Caco-2 (cell line): ENCODE results near the gene OR2V2. TPM values are rescaled to one million over a fixed set of nuclear protein-coding genes. Genes with fewer than 3 reads are reported as not detected.

ENCODE experiments used
- BruUV-seq: library from RNA; stranded (reverse); fragments of 400-500 nt; replicated peaks from 2 replicates; lab custom pipeline; 2021; lab: Mats Ljungman, UMichigan
- CTCF ChIA-PET: fragments of 300-600 bp; sonication (Branson Sonifier 250); formaldehyde crosslinking; loops from one replicate; lab custom pipeline; 2022; ENCODE audit warnings: antibody characterized with exemption; lab: Charles Lee
- POLR2A ChIA-PET: fragments of 300-600 bp; sonication (Branson Sonifier 250); formaldehyde crosslinking; loops from one replicate; lab custom pipeline; 2022; ENCODE audit warnings: antibody characterized with exemption; lab: Charles Lee
- DNase-seq, 2 experiments: peaks; one replicate each; pipeline versions ENCODE4 v3.0.0 to v3.0.0-alpha.2; 2020 to 2022
- H3K27me3 ChIP-seq: replicated peaks from 2 replicates; pipeline ENCODE4 v1.6.0; 2011; ENCODE audit warnings: low read length; ENCODE audit not compliant: control insufficient read depth, insufficient read depth
- H3K36me3 ChIP-seq: 2 replicates; pipeline ENCODE4 v1.5.1; 2011; ENCODE audit warnings: low read length; ENCODE audit not compliant: control insufficient read depth, insufficient read depth
- H3K4me1 ChIP-seq: fragments of 250-450 bp; sonication (Bioruptor Pico); 2 replicates; pipeline ENCODE4 v1.5.1; 2020; ENCODE audit warnings: mild to moderate bottlenecking
- H3K4me3 ChIP-seq: 2 replicates; pipeline ENCODE4 v1.5.1; 2011; ENCODE audit warnings: low read depth, mild to moderate bottlenecking, control low read depth, low read length
- H3K9me3 ChIP-seq: fragments of 250-450 bp; sonication (Bioruptor Pico); 2 replicates; pipeline ENCODE4 v1.5.1; 2020; ENCODE audit warnings: mild to moderate bottlenecking, moderate library complexity
- H3K27ac Mint-ChIP-seq: one replicate; pipeline ENCODE4 v1.8.0; 2022; ENCODE audit warnings: mixed read lengths; ENCODE audit not compliant: unreplicated experiment
- H3K27me3 Mint-ChIP-seq: one replicate; pipeline ENCODE4 v1.8.0; 2022; ENCODE audit warnings: mixed read lengths; ENCODE audit not compliant: insufficient read depth, unreplicated experiment
- H3K36me3 Mint-ChIP-seq: one replicate; pipeline ENCODE4 v1.8.0; 2022; ENCODE audit warnings: mild to moderate bottlenecking, mixed read lengths; ENCODE audit not compliant: insufficient read depth, unreplicated experiment
- H3K4me1 Mint-ChIP-seq: one replicate; pipeline ENCODE4 v1.8.0; 2022; ENCODE audit warnings: low read depth, mixed read lengths; ENCODE audit not compliant: unreplicated experiment
- H3K4me3 Mint-ChIP-seq: one replicate; pipeline ENCODE4 v1.8.0; 2022; ENCODE audit warnings: mild to moderate bottlenecking, moderate library complexity, mixed read lengths; ENCODE audit not compliant: unreplicated experiment
- H3K9me3 Mint-ChIP-seq: one replicate; pipeline ENCODE4 v1.8.0; 2022; ENCODE audit warnings: mixed read lengths; ENCODE audit not compliant: unreplicated experiment
- intact Hi-C: fragments of 100-400 bp; cut with micrococcal nuclease; formaldehyde crosslinking; loops from one replicate; pipeline ENCODE4 v1.10.0; 2022; ENCODE audit not compliant: unreplicated experiment
- total RNA-seq: library from RNA; stranded (reverse); gene quantifications from 2 replicates; pipeline ENCODE4 v1.2.3, GENCODE V29; 2022
- TF ChIP-seq, protein P1 (sequence below), 2 experiments: fragments of 200-600 bp in 1 of 2; IDR thresholded peaks; 1 replicate in 1 of 2; 2 replicates in 1 of 2; pipeline versions ENCODE4 v1.5.1 to v1.8.0; 2011 to 2022; ENCODE audit warnings: antibody characterized with exemption in 1 of 2, control low read depth in 1 of 2, inconsistent platforms in 1 of 2, low read depth in 1 of 2, low read length in 1 of 2, mild to moderate bottlenecking in 1 of 2, moderate library complexity in 1 of 2; ENCODE audit not compliant: insufficient read depth in 1 of 2, severe bottlenecking in 1 of 2, unreplicated experiment in 1 of 2

Gene OR2V2
- total RNA-seq, 1 experiment from 2014 or later = not detected

DNA sequence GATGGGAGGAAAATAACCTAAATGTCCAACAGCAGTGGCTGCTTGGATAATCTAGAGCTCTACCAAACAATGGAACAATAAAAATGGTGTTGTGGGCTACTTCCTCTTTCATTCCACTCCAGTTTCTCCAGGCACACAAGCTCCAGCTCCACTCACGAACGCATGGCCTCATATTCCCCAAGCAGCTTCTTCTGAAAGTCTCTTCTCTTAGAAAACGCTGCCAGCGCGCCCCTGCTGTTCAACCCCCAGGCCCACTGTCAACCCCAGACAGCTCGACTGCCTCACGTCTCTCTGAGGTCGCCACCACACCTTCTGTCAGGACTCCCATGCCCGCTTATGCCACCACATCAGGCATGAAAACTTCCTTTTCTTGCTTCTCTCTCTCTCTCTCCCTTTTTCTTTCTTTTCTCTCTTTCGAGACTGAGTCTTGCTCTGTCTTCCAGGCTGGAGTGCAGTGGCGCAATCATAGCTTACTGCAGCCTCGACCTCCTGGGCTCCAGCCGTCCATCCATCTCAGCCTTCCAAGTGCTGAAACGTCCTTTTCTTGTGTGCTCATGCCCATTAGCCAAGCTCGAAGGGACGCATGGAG, 16.2 kb downstream of the OR2V2 start:
- peaks cover 15% of the 10 kb centered on the region for H3K4me1 ChIP-seq
- Mint-ChIP-seq H3K9me3 (no peaks in the 10 kb centered on the region), H3K27me3 (no peaks in the 10 kb centered on the region), H3K4me1 (peaks cover 7% of the 10 kb centered on the region), H3K27ac (no peak overlapping the region), H3K36me3 (peaks cover 4% of the 10 kb centered on the region), H3K4me3 (no peak overlapping the region)
- DNase-seq = no peak
- no peaks in the 10 kb centered on the region for H3K9me3 ChIP-seq
- ChIA-PET POLR2A (no interaction called here), CTCF (no interaction called here)
- intact Hi-C loops = no loop called here
- H3K4me3 ChIP-seq = no peak overlapping the region
- no peaks in the 10 kb centered on the region for H3K27me3 ChIP-seq
- H3K36me3 ChIP-seq = no peaks in the 10 kb centered on the region
- TF ChIP-seq, protein P1, sequence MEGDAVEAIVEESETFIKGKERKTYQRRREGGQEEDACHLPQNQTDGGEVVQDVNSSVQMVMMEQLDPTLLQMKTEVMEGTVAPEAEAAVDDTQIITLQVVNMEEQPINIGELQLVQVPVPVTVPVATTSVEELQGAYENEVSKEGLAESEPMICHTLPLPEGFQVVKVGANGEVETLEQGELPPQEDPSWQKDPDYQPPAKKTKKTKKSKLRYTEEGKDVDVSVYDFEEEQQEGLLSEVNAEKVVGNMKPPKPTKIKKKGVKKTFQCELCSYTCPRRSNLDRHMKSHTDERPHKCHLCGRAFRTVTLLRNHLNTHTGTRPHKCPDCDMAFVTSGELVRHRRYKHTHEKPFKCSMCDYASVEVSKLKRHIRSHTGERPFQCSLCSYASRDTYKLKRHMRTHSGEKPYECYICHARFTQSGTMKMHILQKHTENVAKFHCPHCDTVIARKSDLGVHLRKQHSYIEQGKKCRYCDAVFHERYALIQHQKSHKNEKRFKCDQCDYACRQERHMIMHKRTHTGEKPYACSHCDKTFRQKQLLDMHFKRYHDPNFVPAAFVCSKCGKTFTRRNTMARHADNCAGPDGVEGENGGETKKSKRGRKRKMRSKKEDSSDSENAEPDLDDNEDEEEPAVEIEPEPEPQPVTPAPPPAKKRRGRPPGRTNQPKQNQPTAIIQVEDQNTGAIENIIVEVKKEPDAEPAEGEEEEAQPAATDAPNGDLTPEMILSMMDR (IDR thresholded peaks at IDR 0.05; ENCODE audit: insufficient read depth in 1 of 2, low read depth in 1 of 2, low read length in 1 of 2, severe bottlenecking in 1 of 2, unreplicated experiment in 1 of 2) = no peak
- no TSS peak for BruUV-seq

DNA sequence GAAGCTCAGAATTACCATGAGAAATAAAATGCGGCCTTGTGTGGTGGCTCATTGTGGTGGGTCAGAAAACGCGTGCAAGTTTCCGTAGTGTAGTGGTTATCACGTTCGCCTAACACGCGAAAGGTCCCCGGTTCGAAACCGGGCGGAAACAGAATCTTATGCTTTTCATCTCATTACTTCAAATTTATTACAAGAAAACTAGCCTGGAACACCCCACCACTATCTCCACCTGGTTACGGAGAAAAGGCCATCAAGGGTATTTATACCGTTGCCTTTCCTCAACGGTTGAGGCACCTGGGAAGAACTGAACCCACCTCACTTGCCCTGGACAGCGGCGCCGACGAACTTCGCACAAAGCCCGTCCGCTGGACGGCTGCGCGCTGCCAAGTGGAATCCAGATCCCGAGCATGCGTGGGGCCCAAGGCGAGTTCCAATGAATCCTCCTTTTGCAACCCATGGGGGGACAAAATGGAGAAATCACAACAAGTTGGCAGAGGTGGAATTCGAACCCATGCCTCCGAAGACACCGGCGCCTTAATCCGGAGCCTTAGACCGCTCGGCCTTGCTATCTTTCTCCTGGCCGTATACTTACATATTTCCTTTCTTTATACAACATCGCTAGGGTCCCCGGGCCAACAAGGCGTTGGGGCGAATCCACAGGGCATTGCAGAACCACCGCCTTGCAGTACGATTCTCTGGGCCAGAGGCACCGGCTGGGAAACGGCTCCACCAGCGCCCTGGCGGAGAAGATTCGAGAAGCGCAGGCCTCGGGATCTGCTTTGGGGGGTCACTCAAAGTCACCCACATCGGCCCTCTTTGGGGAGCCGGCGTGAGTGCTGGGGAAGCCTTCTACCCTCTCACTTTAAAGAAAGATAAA, 16.9 kb downstream of the OR2V2 start:
- H3K4me1 Mint-ChIP-seq = peaks cover 10% of the 10 kb centered on the region
- intact Hi-C loops = no loop called here
- POLR2A ChIA-PET = no interaction called here
- Histone ChIP-seq H3K36me3 (no peaks in the 10 kb centered on the region), H3K9me3 (no peaks in the 10 kb centered on the region), H3K27me3 (no peaks in the 10 kb centered on the region), H3K4me1 (peaks cover 15% of the 10 kb centered on the region), H3K4me3 (no peak overlapping the region)
- TF ChIP-seq, protein P1 (IDR thresholded peaks at IDR 0.05; ENCODE audit: insufficient read depth in 1 of 2, low read depth in 1 of 2, low read length in 1 of 2, severe bottlenecking in 1 of 2, unreplicated experiment in 1 of 2) = no peak
- H3K27ac Mint-ChIP-seq = no peak overlapping the region
- no peak overlapping the region for H3K4me3 Mint-ChIP-seq
- no TSS peak for BruUV-seq
- H3K36me3 Mint-ChIP-seq = peaks cover 5% of the 10 kb centered on the region
- peaks cover 3% of the 10 kb centered on the region for H3K27me3 Mint-ChIP-seq
- H3K9me3 Mint-ChIP-seq = no peaks in the 10 kb centered on the region
- CTCF ChIA-PET = no interaction called here
- DNase-seq = no peak

DNA sequence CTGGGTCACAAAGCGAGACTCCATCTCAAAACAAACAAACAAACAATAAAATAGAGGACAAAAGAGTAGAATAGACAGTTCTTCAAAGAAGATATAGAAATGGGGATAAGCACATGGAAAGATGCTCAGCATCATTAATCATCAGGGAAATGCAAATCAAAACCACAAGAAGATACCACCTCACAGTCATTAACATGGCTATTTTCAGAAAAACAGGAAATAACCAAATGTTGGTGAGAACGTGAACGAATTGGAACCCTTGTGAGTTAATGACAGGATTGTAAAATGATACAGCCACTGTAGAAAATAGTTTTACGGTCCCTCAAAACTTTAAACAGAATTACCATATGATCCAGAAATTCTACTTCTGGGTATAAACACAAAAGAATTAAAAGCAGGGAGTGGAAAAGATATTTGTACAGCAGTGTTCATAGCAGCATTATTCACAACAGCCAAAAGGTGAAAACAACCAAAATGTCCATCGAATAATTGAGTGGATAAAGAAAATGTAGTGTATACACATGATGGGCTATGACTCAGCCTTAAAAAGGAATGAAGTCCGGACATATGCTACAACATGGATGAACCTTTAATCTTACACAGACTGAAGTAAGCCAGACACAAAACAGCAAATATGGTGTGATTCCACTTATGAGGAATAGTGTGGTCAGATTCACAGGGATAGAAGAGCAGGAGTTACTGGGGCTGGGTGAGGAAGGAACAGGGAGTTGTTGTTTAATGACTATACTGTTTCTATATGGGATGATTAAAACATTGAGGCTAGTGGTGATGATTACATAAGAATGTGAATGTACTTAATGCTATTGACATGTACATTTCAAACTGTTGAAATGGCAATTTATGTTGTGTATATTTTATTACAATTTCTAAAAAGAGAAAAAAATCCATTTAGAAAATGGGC, 19.7 kb downstream of the OR2V2 start:
- Histone ChIP-seq H3K27me3 (no peaks in the 10 kb centered on the region), H3K36me3 (no peaks in the 10 kb centered on the region), H3K9me3 (no peaks in the 10 kb centered on the region), H3K4me3 (no peak overlapping the region), H3K4me1 (0 out of 2 replicates have a peak, but pooled peaks cover 4% of the 10 kb centered on the region)
- Mint-ChIP-seq H3K4me1 (peaks cover 6% of the 10 kb centered on the region), H3K36me3 (peaks cover 6% of the 10 kb centered on the region), H3K4me3 (no peak overlapping the region), H3K27ac (no peak overlapping the region), H3K9me3 (no peaks in the 10 kb centered on the region), H3K27me3 (peaks cover 3% of the 10 kb centered on the region)
- intact Hi-C loops = no loop called here
- DNase-seq = no peak
- TF ChIP-seq, protein P1 (IDR thresholded peaks at IDR 0.05; ENCODE audit: insufficient read depth in 1 of 2, low read depth in 1 of 2, low read length in 1 of 2, severe bottlenecking in 1 of 2, unreplicated experiment in 1 of 2) = no peak
- CTCF ChIA-PET = interaction anchor here (0.6 kb wide), 1 partner anchor 37 kb away, joined by 3 read pairs; no protein-coding TSS in a partner anchor
- no TSS peak for BruUV-seq
- POLR2A ChIA-PET = no interaction called here
